ENCODE results near the gene ABHD16A. TPM values are rescaled to one million over a fixed set of nuclear protein-coding genes. Genes with fewer than 3 reads are reported as not detected.

Gene ABHD16A
- total and polyA plus RNA-seq, 2 of the 13 experiments (the other 11 are each of a cell fraction or from before 2014, with no cell fraction given), result 43.5 to 45.4 TPM

GRCh38 chr6:31680226-31681134, 22.6 kb downstream of the ABHD16A start, which contains the start of gene LY6G5C (continued):
- TF ChIP-seq PAX8 (CRISPR knock-in tag; IDR thresholded peaks at IDR 0.05; ENCODE audit: borderline replicate concordance) (no peak), ZFP36L1 (CRISPR knock-in tag; IDR thresholded peaks at IDR 0.05) (no peak), ZNF782 (CRISPR knock-in tag; IDR thresholded peaks at IDR 0.05; ENCODE audit: borderline replicate concordance) (peak; percentile 12; the same call in 1 of the 2 replicates), CREBL2 (CRISPR knock-in tag; IDR thresholded peaks at IDR 0.05; ENCODE audit: borderline replicate concordance) (no peak), ZNF263 (CRISPR knock-in tag; IDR thresholded peaks at IDR 0.05) (0 out of 2 replicates have a peak, but pooled peaks have one; percentile 37), ADNP (CRISPR knock-in tag; IDR thresholded peaks at IDR 0.05) (no peak), ZNF652 (CRISPR knock-in tag; IDR thresholded peaks at IDR 0.05; ENCODE audit: borderline replicate concordance, low read depth) (peak; percentile 42; the same call in 1 of the 2 replicates), ZNF33B (CRISPR knock-in tag; IDR thresholded peaks at IDR 0.05) (no peak), YEATS2 (CRISPR knock-in tag; IDR thresholded peaks at IDR 0.05; ENCODE audit: borderline replicate concordance) (no peak), DR1 (CRISPR knock-in tag; IDR thresholded peaks at IDR 0.05) (no peak), ZNF678 (CRISPR knock-in tag; IDR thresholded peaks at IDR 0.05) (no peak), TAF15 (IDR thresholded peaks at IDR 0.05; ENCODE audit: low read depth, low read length, poor library complexity, severe bottlenecking) (no peak), HCFC1 (IDR thresholded peaks at IDR 0.05; ENCODE audit: low read depth, low read length) (no peak), SMAD3 (CRISPR knock-in tag; IDR thresholded peaks at IDR 0.05) (no peak), NAIF1 (CRISPR knock-in tag; IDR thresholded peaks at IDR 0.05; ENCODE audit: borderline replicate concordance) (no peak), KDM5B (CRISPR knock-in tag; IDR thresholded peaks at IDR 0.05; ENCODE audit: borderline replicate concordance) (no peak), JUND (CRISPR knock-in tag; IDR thresholded peaks at IDR 0.05) (no peak), REXO4 (CRISPR knock-in tag; IDR thresholded peaks at IDR 0.05; ENCODE audit: borderline replicate concordance) (no peak), NONO (IDR thresholded peaks at IDR 0.05) (no peak), NONO (CRISPR knock-in tag; conservative IDR thresholded peaks at IDR 0.05) (no peak), ZSCAN25 (CRISPR knock-in tag; IDR thresholded peaks at IDR 0.05) (0 out of 2 replicates have a peak, but pooled peaks have one; percentile 12), NR2F6 (IDR thresholded peaks at IDR 0.05) (no peak), NR2F6 (CRISPR knock-in tag; IDR thresholded peaks at IDR 0.05) (peak; percentile 53; the same call in 1 of the 2 replicates), HIVEP1 (CRISPR knock-in tag; IDR thresholded peaks at IDR 0.05) (no peak), ISX (CRISPR knock-in tag; conservative IDR thresholded peaks at IDR 0.05) (no peak)
- TF ChIP-seq, protein P1, sequence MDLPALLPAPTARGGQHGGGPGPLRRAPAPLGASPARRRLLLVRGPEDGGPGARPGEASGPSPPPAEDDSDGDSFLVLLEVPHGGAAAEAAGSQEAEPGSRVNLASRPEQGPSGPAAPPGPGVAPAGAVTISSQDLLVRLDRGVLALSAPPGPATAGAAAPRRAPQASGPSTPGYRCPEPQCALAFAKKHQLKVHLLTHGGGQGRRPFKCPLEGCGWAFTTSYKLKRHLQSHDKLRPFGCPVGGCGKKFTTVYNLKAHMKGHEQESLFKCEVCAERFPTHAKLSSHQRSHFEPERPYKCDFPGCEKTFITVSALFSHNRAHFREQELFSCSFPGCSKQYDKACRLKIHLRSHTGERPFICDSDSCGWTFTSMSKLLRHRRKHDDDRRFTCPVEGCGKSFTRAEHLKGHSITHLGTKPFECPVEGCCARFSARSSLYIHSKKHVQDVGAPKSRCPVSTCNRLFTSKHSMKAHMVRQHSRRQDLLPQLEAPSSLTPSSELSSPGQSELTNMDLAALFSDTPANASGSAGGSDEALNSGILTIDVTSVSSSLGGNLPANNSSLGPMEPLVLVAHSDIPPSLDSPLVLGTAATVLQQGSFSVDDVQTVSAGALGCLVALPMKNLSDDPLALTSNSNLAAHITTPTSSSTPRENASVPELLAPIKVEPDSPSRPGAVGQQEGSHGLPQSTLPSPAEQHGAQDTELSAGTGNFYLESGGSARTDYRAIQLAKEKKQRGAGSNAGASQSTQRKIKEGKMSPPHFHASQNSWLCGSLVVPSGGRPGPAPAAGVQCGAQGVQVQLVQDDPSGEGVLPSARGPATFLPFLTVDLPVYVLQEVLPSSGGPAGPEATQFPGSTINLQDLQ (CRISPR knock-in tag; IDR thresholded peaks at IDR 0.05), result no peak
- TF ChIP-seq, protein P2, sequence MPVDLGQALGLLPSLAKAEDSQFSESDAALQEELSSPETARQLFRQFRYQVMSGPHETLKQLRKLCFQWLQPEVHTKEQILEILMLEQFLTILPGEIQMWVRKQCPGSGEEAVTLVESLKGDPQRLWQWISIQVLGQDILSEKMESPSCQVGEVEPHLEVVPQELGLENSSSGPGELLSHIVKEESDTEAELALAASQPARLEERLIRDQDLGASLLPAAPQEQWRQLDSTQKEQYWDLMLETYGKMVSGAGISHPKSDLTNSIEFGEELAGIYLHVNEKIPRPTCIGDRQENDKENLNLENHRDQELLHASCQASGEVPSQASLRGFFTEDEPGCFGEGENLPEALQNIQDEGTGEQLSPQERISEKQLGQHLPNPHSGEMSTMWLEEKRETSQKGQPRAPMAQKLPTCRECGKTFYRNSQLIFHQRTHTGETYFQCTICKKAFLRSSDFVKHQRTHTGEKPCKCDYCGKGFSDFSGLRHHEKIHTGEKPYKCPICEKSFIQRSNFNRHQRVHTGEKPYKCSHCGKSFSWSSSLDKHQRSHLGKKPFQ (CRISPR knock-in tag; IDR thresholded peaks at IDR 0.05; ENCODE audit: insufficient replicate concordance), result no peak
